Measurements from ENCODE around the gene GRK5. TPM values are rescaled to one million over a fixed set of nuclear protein-coding genes. Genes with fewer than 3 reads are reported as not detected.

Gene GRK5
- total RNA-seq, 2 donors from 2014 or later: 3.4 to 4.9 TPM

DNA sequence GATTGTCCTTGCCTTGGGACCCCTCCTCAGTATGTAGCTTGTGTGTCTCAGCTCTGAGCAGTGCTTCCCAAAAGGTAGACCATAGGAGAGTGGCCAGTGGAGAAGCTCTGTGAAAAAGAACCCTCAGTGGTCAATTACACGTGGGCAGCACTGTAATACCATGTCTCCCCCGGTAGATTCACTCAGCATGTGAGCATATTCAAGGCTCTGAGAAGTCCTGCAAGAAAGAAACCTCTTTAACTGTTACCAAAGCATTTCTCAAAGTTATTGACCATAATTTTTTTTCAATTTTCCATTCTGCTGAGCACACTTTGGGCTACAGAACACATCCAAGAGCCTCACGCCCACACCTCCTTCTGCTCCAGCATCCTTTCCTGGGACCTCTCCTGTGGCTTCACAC, 192.1 kb downstream of the GRK5 start:
- Histone ChIP-seq H3K4me3 (no peak overlapping the region), H3K36me3 (replicated peaks in 1 of 2; ENCODE audit: insufficient read depth in 1 of 2, low read depth in 2 of 2) (no peaks in the 10 kb centered on the region), H3K27me3 (no peaks in the 10 kb centered on the region), H3K27ac (no peak overlapping the region), H3K9me3 (no peaks in the 10 kb centered on the region), H3K4me1 (no peaks in the 10 kb centered on the region)
- intact Hi-C loops (cut with DNase I): no loop called here
- TF ChIP-seq POLR2A (IDR thresholded peaks at IDR 0.05): no peak
- TF ChIP-seq, protein P1, sequence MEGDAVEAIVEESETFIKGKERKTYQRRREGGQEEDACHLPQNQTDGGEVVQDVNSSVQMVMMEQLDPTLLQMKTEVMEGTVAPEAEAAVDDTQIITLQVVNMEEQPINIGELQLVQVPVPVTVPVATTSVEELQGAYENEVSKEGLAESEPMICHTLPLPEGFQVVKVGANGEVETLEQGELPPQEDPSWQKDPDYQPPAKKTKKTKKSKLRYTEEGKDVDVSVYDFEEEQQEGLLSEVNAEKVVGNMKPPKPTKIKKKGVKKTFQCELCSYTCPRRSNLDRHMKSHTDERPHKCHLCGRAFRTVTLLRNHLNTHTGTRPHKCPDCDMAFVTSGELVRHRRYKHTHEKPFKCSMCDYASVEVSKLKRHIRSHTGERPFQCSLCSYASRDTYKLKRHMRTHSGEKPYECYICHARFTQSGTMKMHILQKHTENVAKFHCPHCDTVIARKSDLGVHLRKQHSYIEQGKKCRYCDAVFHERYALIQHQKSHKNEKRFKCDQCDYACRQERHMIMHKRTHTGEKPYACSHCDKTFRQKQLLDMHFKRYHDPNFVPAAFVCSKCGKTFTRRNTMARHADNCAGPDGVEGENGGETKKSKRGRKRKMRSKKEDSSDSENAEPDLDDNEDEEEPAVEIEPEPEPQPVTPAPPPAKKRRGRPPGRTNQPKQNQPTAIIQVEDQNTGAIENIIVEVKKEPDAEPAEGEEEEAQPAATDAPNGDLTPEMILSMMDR (IDR thresholded peaks at IDR 0.05): no peak
- DNase-seq (no peak), ATAC-seq (no peak)
- 92 to 95% methylated on average over 3 of the region's 3 CpGs for WGBS, 2 donors

DNA sequence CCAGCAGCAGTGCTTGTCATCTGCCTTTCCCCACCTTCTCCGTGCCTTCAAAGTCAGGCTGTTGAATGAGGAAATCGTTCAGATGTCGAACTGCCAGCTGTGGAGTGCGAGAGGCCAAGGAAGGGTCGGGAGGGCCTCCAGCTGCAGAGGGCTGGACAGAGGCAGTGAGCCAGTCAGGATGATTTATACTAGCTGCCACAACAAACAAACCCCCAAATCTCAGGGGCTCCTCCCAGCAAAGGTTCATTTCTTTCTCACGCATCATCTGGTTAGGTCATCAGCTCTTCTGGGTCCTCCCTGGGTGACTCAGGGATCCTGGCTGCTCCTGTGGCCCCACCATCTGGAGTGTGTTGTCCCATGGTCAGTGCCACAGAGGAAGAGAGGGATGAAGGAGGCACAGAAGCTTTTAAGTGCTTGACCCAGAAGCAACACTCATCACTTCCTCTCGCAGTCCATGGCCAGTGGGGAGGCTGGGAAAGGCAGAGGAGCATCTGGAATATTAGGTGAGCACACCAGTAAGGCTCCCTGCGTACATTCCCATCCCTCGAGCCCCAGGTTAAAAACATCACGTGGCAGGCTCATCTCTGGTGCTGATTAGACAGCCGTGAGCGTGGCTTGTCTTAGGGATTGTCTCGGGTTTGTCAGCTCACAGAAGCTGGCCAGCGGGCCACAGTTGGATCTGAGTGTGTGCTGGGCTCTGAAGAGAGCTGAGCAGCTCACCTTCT, 194.5 kb downstream of the GRK5 start:
- Histone ChIP-seq H3K4me3 (no peak overlapping the region), H3K4me1 (no peaks in the 10 kb centered on the region), H3K27me3 (no peaks in the 10 kb centered on the region), H3K9me3 (no peaks in the 10 kb centered on the region), H3K36me3 (replicated peaks in 1 of 2; ENCODE audit: insufficient read depth in 1 of 2, low read depth in 2 of 2) (no peaks in the 10 kb centered on the region), H3K27ac (peak overlapping the region in 1 of 4 donors; percentile 32)
- ATAC-seq (peak; percentile 62), DNase-seq (peak in 3 of 4 donors; percentile 24 to 38 (median 28))
- no peak for TF ChIP-seq POLR2A (IDR thresholded peaks at IDR 0.05)
- TF ChIP-seq, protein P1 (IDR thresholded peaks at IDR 0.05): no peak
- WGBS, 2 donors: 66 to 70% methylated on average over 13 to 14 of the region's 14 CpGs
- intact Hi-C loops (cut with DNase I): no loop called here

DNA sequence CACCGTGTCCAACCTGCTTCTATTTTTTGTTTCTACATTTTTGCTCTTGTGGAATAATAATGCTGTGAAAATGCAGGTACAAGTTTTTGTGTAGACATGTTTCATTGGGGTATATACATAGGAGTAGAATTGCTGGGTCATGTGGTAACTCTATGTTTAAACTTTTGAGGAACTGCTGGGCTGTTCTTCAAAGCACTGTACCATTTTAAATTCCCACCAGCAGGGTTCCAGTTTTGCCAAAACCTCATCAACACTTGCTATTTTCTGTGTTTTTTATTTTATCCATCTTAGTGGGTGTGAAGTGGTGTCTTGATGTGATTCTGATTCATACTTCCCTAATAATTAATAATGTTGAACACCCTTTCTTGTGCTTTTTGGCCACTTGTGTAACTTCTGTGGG, 196.6 kb downstream of the GRK5 start:
- Histone ChIP-seq H3K4me1 (no peaks in the 10 kb centered on the region), H3K36me3 (replicated peaks in 1 of 2; ENCODE audit: insufficient read depth in 1 of 2, low read depth in 2 of 2) (no peaks in the 10 kb centered on the region), H3K27me3 (no peaks in the 10 kb centered on the region), H3K4me3 (no peak overlapping the region), H3K9me3 (no peaks in the 10 kb centered on the region), H3K27ac (no peak overlapping the region)
- DNase-seq (no peak), ATAC-seq (no peak)
- intact Hi-C loops (cut with DNase I): no loop called here
- 83 to 95% methylated on average over 1 of the region's 1 CpG for WGBS, 2 donors
- no peak for TF ChIP-seq POLR2A (IDR thresholded peaks at IDR 0.05)
- TF ChIP-seq, protein P1 (IDR thresholded peaks at IDR 0.05): no peak

DNA sequence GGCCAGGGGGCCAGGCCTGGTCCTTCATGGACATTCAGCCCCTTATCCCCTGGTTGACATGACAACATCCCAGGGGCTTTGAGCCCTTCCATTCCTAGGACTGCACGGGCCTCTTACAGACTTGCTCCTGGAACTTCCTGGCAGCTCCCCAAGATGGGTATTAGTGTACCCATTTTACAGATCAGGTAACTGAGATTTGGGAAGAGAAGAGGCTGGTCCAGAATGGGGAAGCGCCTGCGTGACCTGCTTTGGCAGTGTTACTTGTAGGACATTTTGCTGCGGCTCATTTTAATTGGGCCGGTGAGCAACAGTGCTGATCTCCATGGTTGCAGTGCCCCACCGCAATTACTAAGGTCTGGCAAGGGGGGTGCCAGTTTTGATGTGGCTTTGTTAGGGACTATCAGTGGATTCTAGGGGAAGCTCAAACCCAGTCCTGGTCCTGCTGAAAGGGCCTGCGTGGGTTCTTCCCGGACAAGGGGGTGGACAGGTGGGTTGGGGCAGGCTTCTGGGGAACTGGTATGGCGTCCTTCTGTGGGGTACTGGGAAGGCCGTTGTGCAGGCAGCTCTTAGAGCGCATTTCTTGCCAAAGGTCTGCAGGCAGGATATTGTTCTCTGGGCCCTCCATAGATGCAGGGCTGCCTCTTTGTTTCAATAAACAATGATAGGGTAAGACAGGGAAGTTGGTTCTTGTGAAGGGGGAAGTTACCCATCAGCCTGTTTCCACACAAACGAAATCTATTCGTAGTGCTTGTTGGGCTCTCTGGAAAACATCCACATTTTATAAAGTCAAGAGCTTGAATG, 197.5 kb downstream of the GRK5 start:
- Histone ChIP-seq H3K4me1 (no peaks in the 10 kb centered on the region), H3K27ac (peak overlapping the region in 2 of 4 donors; percentile 21 to 66)
- intact Hi-C loops (cut with DNase I): no loop called here

More for the DNA sequence above, 197.5 kb downstream of the GRK5 start:
- Histone ChIP-seq H3K4me3 (no peak overlapping the region), H3K27me3 (no peaks in the 10 kb centered on the region), H3K9me3 (no peaks in the 10 kb centered on the region), H3K36me3 (replicated peaks in 1 of 2; ENCODE audit: insufficient read depth in 1 of 2, low read depth in 2 of 2) (no peaks in the 10 kb centered on the region)
- 81 to 87% methylated on average over 12 to 13 of the region's 13 CpGs for WGBS, 2 donors
- peak in 1 of 4 donors; percentile 21 for DNase-seq
- no peak for ATAC-seq
- no peak for TF ChIP-seq POLR2A (IDR thresholded peaks at IDR 0.05)
- TF ChIP-seq, protein P1 (IDR thresholded peaks at IDR 0.05): no peak
